Fibroblast of skin of left biceps (primary cell): ENCODE data around the gene FKBP14.
"Not testable (repeated sequence)": the region's sequence is repeated elsewhere in the genome, so short reads cannot be mapped to it uniquely, and the experiment has no call there.

Experiments used
- DNase-seq, 2 experiments: peaks; one replicate each; pipeline ENCODE4 v3.0.0-alpha.2; 2013; ENCODE audit warnings: low read depth in 2 of 2

The FKBP14 gene

DNA sequence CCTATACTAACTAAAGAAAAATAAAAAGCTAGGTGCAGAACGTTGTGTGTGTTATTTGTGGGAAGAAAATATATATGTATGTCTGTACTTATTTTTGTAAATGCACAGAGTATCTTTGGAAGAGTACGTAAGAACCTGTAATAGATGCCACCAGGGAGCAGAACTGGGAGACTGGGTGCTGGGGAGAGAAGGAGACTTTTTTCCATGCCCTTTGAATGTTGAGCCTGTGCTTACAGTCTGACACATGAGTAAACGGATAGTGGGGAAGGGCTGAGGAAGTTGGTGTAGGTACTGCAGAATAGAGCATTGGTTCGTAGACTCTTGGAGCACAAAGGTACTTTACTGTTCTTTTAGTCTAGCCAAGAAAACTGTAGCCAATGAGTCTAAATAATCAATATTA lies 35.6 kb downstream of the FKBP14 start:
- no peak for DNase-seq

DNA sequence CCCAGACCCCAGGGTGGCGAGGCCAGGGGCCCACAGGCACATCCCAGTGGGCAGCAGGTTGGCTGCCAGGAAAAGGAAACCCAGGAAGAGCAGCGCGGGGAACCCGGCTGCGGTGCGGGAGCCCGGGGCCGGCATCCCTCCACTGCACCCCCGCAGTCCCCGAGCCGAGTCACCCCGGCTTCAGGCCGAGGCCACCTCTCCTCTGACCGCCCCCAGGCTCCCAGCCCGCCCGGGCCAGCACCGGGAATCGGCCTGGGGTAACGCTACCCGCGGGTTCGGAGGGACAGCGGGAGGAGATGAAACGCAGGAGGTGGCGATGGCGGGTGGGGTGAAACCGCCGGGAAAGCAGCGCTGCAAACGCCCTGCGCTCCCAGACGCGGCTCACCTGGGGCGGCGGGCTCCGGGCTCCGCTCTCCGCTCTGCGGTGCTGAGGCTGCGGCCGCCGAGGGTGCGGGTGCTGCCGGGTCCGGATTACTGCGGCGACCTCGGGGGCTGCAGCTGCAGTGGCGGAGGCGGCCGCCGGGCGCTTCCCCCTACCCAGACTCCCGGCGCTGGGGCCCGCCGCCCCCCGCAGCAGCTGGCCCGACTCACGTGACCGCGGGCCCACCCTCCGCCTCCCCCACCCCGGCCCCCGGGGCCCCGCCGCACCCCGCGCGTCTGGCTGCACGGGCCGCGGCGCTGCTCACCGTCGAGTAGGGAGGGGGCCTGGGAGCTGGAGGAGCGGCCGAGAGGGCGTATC lies 37.1 kb downstream of the FKBP14 start, which contains the start of gene SCRN1:
TSS of gene SCRN1 (minus strand) at position 545 of the 739 bp plus-strand sequence. CDS start 20,734 bp downstream, outside the sequence.
- peak in 1 of 2 experiments; percentile 19 for DNase-seq

DNA sequence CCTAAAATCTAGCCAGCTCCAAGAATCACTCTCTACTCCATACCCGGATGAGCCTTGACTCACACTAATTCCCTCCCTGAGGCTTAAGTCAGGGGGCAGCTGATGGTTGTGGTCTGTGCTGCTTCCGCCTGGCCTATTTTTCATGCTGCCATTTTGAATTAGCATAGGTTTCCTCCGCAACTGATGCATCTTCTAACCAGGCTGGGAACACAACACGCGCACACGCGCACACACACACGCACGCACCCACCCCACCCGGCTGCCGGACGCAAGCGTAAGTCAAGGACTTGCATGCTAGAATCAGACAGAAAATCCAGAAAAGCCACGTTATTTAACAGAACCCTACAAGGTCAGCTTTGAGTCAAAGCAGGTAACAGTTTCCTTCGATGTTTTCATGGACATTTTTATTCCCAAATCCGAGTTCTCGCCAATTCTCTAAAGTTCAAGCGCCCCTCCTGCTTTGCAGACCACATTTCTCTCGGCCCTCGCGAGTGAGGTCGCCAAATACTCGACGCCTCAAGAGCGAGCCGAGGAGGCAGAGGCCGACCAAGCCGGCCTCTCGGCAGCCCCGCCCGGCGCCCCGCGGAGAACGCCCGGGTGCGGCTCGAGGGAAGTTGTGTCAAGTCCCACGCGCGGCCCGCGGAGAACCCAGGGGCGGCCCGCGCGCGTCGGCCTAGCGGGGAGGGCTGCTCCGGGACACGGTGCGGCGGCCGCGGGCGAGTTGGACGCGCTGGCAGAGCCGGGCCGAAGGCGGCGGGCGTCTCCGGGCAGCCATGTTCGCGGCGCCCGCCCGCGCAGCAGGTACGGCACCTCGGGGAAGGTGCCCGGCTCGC lies 37.9 kb downstream of the FKBP14 start:
- peak; percentile 47 to 53 for DNase-seq

DNA sequence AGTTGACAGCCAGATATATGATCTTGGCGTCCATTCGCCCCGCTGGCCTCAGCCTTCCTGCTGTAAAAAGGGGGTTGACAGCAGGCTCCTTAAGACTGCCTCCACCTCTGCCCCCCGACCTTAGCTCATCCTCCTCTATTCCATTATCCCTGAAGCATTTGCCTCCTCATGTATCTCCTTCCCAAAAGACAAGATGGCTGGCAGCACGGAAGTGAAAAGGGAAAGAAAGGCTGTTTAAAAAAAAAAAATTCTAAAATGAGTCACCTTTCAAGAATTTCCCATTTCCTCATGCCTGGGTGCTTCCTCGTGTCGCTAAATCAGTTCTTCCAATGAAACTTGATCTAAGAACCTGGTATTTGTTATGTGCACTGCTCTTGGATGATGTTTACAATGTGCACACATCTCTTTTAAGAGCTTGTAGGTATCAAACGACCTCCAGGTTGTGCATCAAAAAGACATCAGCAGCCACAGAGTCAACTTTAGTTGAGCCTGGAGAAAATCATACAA lies 38.6 kb downstream of the FKBP14 start:
- DNase-seq = peak; percentile 69 to 70

DNA sequence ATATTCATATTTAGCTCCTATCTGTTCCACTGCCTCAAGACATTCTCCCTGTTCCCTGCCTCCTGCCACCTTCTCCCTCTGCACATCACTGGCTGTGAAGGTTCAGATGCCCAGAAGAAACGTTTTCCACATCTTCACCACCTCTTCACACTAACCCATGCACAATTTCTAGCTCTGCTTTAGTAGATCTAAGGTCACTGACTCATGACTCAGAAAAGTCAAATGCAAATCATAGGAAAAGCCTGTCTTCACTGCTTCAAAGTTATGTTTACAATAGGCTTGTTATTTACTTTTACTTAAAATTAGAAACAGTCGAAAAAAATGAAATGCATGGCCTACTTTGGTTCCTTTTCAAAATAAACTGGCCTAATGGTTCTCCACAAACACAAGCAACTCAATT lies 39.4 kb downstream of the FKBP14 start:
- no peak for DNase-seq

DNA sequence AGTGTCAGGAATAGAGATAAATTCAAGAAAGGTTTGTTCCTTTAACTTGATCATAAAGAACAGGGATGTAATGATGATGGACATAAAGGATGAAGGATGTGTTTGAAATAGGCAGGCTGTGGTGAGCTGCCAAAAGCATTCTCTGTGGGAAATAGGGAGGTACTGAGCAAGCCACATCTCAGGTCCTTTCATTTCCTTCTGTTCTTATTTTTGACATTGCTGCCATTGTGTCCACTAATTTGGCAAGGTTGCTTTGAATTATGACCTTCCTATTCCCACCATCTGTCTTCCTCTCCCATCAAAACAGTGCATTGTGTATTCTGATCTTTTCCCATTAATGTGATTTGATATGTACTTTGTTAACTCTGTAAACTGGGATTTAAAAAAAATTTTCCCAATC lies 46.4 kb downstream of the FKBP14 start:
- no peak for DNase-seq

DNA sequence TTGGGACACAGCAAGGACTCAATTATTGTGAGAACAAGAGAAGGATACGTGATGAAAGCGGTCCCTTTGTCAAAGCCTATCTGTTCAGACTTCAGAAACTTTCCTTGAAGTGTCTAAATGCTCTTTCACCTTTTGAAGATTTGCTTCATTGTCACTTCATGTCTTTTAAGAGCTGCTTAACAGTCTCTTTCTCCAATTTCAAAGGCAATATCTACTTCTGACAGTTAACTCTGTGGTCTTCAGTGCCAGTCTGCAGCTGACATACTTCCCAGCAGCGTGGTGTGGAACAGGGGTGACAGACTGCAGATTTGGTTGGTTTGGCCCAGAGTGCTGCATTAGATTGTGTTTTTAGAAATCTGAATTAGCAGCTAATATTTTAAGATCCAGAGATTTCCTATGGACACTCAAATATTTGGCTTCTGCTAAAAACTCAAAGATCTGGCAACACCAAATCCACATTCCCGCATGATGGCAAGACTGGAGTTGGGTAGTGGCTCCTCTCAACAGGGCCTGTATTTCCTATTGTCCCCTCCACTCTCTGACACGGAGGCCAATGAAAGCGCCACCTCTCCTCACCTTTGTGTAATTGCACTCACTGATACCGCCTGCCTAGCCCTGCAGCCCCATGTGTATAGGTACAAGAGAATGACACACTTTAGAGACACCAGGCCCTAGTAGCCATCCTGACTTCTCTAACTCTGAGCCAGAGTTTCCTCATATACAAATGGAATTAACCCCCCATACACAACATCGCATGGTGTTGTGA lies 48.4 kb downstream of the FKBP14 start:
- DNase-seq = no peak

DNA sequence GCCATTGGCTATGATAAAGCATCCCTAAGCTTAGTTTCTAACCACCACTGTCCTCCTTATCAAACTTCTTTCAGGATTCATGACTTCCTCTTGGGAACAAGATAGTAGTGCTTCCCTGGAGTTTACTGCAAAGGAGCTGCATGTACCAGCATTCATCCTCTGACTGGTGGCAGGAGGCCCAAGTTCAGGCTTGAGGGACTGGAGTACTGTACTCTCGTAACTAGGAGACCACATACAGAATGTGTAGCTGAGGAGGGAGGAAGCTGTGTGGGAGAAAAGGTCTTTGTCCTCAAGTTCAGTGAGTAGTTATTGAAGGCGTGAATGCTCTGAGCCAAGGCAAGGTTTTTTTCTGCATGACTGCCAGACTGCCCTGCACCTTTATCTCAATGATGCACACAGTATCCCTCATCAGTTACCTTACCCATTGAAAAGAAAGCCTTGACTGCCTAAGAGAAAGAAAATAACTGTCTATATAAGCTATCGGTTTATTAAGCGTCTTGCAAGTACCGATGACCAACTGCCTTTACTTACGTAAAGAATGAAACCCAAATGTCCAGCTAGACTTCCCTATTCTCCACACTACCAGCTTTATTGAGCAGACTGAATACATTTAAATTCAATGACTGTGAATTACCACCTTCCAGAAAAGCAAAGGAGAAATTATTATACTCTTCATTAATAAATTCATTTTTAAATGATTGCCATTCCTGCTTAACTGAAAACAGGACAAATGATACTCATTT lies 49.7 kb downstream of the FKBP14 start:
- DNase-seq = no peak

DNA sequence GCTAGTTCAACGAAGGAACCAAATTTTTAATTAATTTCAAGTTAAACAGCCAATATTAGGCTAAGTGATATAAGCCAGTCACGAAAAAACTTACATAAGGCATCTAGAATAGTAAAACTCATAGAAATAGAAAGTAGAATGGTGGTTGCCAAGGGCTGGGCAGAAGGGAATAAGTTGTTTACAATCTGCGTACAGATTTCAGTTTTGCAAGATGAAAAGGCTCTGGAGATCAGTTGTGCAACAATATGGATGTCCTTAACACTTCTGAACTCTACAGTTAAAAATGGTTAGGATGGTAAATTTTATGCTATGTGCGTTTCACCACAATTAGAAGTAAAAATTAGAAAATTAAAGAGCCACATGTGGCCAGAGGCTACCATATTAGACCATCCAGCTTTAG lies 50.2 kb downstream of the FKBP14 start:
- DNase-seq = no peak

DNA sequence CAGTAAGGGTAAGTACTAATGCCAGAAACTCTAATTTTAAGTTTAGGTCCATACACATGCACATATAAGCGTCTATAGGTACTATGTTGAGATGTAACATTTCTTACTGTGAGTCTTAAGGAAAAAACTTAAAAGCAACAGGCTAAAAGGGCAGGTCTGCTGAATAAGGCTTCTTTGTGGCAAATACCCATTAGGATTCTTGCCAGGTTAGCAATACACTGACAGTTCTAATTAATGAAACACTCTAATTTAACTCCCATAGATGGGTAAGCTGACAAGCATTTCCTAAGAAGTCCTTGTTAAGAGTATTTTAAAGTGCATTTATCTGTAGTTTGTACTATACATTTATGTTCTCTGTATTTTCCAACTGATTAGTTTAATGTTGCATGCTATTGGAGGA lies 50.9 kb downstream of the FKBP14 start:
- DNase-seq = no peak

DNA sequence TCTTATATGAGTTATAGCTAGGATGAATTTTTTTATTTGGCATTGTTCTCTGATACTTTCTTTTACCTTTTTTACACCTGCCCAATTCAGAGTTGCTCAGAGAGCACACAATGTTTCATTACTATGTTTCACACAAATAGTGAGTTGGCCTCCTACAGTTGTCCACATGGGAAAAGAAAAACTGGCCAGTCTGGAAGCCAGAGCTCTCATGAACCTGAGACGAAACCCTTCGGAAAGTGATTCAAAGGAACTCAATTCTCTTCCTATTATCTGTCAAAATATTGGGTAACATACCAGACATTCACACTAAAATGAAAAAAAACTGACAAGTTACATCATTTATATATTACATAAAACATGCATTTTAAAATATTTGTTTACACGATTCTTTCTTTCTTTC lies 52.2 kb downstream of the FKBP14 start:
- DNase-seq = no peak

DNA sequence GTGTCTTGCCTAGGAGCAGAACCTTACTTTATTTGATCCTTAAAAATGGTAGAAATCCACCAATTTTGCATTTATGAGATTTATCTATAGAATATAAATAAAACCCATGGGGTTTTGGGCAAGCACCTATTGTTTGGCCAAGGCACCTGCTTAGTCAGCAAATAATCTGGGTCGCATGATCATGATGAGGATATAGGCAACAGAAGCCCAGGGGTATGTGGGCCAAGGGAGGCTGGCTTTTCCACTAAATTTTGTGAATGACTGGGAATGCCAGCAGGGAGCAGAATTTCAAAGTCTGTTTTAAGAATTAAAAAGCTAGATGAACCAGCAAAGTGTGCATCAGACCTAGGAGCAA lies 54.2 kb downstream of the FKBP14 start:
- no peak for DNase-seq

DNA sequence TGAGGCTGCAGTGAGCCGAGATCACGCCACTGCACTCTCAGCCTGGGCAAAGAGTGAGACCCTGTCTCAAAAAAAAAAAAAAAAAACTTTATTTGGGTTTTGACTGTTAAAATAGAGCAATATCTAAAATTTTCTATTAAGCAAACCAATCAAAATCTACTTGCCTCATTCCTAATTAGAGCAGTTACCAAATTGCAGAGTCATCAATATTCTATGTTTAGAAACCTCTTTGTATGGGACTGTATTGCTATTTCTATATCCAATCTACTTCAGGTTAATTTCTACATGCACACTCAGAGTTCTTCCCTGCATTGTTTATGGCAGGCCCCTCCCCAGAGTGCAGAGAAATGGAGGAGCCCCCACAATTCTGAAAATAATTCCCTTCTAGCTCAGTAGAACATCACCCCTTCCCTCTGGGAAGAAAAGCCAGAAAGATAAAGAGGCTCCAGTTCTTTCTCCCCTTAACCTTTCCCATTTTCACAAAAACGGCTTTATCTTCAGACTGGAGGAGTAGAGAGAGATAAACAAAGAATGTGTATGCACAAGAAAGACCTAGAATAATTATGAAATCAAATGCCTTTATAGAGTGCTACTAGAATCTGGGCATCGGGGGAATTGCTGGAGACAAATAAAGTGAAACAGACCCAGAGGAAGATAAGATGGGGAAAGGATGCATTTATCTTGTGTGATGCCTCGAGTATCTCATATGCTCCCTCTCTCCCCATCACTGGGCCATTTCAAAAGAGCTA lies 54.8 kb downstream of the FKBP14 start:
- DNase-seq = no peak

DNA sequence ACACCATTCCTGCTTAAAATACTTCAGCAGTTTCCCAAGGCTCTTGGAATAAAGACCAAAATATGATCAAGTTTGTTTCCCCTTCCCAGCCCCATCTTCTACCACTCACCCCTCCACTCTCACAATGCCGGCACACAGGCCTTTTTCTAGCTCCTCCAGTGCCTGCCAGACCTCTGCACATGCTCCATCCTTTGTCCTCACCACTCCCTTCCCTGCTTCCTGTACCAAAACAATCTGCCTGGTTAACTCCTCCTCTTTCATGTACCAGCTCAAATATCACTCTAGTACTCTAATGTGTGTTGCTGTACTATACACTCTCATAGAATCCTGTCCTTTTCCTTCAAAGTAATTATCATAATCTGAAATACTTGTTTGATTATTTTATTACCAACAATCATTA lies 56.3 kb downstream of the FKBP14 start:
- DNase-seq = no peak

DNA sequence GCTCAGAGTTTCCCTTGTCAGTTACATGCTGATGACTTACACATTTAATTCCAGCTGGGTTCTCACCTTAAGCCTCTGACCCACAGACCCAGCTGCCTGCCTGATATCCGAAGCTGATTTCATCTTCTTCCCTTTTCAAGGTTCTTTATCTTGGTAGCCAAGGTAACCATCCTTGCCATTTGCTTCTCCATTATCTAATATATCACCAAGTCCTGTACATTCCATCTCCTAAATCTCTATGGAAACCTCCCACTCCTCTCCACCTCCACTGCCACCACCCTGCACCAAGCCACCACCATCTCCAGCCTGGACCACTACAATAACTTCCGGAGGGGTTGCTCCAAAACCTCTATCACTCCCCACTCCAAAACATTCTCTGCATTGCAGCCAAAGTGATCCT lies 56.8 kb downstream of the FKBP14 start:
- no peak for DNase-seq

DNA sequence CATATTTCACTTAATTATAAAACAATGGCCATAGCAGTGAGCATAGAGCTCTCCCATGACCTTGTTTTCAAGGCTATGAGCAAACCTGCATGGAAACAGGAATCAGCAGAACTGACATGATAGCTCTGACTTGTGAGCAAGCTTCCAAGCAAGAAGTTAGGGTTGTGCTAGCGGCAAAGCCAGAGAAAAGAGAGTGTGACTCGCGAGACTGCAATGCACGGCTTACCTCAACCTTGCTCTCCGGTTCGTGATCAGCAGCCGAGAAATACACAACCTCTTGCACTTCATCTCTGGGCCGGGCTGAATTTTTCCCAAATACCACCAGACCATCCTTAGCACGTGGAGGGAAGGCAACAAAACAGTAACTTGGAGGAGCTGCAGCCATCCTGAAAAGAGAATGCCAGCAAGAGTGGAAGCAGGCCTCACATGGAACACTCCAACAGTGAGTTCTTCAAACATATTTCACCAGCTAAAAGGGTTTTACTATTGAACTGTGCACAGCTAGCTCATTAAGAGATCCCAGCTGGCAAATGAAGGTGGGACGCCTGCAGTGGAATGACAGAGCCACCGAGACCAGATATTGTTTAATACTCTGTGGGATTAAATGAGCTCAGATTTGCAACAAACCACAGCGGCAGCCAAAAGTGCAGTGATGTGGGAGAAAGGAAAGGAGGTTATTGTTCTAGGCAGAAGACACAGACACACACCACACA lies 57.7 kb downstream of the FKBP14 start:
- peak in 1 of 2 experiments; percentile 20 for DNase-seq

DNA sequence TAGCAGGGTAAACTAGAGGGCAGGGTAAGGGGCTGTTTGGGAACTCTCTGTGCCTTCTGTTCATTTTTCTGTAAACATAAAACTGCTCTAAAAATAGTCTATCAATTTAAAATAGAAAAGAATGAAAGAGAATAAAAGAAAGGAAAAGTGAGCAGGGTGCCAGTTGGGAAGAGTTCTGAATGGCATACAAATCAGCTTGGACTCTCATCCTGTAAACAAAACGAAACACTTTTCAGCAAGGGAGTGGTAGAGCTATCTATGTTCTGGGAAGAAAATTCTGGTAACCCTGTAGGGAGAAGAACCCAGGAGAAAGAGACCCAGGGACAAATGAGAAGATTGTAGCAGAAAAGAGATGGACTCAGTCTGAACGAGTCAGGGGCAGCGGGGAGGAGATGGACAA lies 61.5 kb downstream of the FKBP14 start:
- DNase-seq = no peak

DNA sequence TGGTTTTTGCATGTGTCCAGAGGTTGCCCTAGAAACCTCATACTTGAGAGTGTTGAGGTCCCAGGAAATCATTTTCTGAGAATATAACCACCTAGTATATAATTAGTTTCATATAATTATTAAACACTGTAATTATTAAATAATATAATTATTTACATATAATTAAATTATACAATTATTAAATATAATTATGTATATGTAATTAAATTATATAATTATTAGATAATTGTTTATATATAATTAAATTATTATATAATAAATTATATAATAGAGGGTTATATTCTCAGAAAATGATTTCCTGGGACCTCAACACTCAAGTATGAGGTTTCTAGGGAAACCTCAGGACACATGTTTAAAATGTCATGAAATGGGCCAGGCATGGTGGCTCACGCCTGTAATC lies 64.5 kb downstream of the FKBP14 start:
- DNase-seq = no peak

DNA sequence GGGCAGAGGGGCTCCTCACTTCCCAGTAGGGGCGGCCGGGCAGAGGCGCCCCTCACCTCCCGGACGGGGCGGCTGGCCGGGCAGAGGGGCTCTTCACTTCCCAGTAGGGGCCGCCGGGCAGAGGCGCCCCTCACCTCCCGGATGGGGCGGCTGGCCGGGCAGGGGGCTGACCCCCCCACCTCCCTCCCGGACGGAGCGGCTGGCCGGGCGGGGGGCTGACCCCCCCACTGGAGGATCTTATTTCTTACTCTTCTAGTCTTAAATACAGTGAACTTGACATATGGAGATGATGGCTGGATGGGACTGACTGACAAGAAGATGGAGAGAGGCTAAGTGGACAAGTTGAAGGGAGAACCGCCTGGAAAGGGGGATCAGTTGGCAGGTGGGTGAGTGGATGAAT lies 64.9 kb downstream of the FKBP14 start:
- not testable (repeated sequence) for DNase-seq
